Brain microvascular endothelial cell (primary cell): ENCODE data around the gene DMAP1.

Source experiments
- DNase-seq: peaks from one replicate; pipeline ENCODE4 v3.0.0-alpha.2; 2020
- H3K27ac ChIP-seq: fragments of 250-450 bp; sonication (Bioruptor Pico); 2 replicates; pipeline ENCODE4 v1.5.1; 2020; ENCODE audit warnings: mild to moderate bottlenecking, moderate library complexity
- H3K27me3 ChIP-seq: fragments of 250-450 bp; sonication (Bioruptor Pico); replicated peaks from 2 replicates; pipeline ENCODE4 v1.5.1; 2020; ENCODE audit warnings: mild to moderate bottlenecking
- H3K36me3 ChIP-seq: fragments of 250-450 bp; sonication (Bioruptor Pico); replicated peaks from 2 replicates; pipeline ENCODE4 v1.5.1; 2020; ENCODE audit warnings: mild to moderate bottlenecking
- H3K4me3 ChIP-seq: 2 replicates; pipeline ENCODE4 v1.5.1; 2011; ENCODE audit warnings: low read depth, mild to moderate bottlenecking, control low read depth, low read length, moderate library complexity
- in situ Hi-C: cut with HindIII; loops from 2 replicates; pipeline ENCODE4 v1.10.0; 2017; ENCODE audit warnings: low sequenced_read_pairs, low pct_ligation_motif_present
- TF ChIP-seq, protein P1 (sequence below): IDR thresholded peaks from 2 replicates; pipeline ENCODE4 v1.5.1; 2011; ENCODE audit warnings: low read depth, mild to moderate bottlenecking, moderate library complexity, low read length, control low read depth, inconsistent platforms; ENCODE audit errors: missing control alignments

The DMAP1 gene

DNA sequence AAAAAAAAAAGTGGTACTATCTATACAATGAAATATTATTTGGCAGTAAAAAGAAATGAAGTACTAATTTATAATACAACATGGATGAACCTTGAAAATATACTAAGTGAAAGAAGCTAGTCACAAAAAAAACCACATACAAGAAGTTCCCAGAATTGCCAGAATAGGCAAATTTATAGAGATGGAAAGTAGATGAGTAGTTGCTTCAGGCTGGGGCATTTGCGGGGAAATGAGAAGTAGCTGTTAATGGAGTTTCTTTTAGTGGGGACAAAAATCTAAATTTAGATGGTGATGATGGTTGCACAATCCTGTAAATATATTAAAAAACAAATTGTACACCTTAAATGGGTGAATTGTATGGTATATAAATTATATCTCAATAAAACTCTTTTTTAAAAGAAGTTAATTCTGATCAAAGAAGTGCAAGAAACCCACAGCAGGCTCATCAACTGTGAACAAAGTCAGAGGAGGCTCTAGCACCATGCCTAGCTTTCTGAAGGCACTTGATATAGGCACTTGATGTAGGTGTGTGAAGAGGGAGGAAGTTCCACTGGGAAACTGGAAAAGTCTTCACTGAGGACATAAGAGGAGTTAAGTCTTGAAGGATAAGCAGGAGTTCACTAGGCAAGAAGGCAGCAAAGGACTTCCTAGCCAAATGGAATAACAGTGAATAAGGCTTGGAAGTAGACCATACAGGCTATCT, 52.5 kb downstream of the DMAP1 start:
- in situ Hi-C loops, result no loop called here
- no peak for DNase-seq
- TF ChIP-seq, protein P1, sequence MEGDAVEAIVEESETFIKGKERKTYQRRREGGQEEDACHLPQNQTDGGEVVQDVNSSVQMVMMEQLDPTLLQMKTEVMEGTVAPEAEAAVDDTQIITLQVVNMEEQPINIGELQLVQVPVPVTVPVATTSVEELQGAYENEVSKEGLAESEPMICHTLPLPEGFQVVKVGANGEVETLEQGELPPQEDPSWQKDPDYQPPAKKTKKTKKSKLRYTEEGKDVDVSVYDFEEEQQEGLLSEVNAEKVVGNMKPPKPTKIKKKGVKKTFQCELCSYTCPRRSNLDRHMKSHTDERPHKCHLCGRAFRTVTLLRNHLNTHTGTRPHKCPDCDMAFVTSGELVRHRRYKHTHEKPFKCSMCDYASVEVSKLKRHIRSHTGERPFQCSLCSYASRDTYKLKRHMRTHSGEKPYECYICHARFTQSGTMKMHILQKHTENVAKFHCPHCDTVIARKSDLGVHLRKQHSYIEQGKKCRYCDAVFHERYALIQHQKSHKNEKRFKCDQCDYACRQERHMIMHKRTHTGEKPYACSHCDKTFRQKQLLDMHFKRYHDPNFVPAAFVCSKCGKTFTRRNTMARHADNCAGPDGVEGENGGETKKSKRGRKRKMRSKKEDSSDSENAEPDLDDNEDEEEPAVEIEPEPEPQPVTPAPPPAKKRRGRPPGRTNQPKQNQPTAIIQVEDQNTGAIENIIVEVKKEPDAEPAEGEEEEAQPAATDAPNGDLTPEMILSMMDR, result no peak
- Histone ChIP-seq H3K36me3 (no peaks in the 10 kb centered on the region), H3K27ac (no peak overlapping the region), H3K4me3 (no peak overlapping the region), H3K27me3 (no peaks in the 10 kb centered on the region)

DNA sequence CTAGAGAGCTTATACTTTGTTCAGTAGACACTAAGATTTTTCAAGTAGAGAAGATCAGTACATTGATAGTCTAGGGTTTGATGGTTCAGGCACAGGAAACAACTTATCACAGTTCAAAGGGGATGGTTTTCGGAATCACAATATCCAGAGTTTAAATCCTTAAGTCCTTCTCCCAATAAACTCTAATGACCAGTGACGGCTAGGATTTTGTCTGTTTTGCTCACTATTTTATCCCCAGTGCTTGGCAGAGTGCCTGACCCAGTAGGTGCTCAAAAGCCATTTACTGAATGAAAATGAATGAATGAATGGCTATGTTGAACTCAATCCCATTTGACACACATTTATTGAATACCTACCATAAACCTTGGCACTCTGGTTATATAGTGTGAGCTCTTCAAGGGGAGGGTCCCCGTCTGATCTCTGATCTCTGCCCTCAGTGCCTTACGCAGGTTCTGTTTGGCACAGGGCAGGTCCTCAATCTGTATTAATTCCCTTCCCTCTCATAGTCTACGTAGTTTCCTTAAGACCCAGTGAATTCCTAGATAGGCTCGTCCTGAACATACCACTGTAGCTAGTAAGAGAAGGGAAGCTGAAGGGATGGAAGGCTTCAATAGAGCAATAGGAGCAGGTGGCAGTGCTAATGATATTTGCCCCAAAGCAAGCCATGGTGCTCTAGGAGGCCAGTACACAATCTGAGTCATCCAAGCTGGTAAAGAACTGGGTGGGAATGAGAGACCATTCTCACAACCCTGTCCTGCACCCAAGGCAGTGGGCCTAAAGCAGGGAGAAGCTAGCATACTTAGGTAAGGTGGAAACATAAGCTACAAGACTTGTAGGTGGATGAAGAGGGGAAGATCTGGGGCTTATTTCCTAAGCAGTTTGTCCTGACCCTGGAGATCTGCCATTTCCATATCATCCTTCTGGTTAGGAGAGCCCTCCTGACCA, 53.4 kb downstream of the DMAP1 start:
- in situ Hi-C loops, result no loop called here
- TF ChIP-seq, protein P1, result no peak
- no peaks in the 10 kb centered on the region for H3K36me3 ChIP-seq

DNA sequence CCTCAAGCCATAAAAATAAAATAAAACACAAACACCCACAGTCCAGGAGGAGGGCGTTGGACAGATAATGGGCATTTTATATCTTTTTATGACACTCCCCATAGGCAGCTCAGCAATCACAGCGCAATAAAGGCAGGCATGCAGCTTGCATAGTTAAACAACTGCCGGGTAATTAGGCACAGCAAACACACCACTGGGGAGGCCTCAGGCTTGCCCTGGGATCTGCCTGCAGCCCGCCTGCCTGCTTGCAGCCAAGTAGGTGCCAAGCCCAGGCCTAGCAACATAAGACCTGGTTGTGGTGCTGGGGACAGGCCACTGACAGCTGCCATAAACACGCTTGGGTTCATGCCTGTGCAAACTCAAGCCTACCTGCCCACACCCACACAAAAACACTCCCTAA, 54.2 kb downstream of the DMAP1 start:
- in situ Hi-C loops, result no loop called here
- H3K27ac ChIP-seq, result no peak overlapping the region
- no peaks in the 10 kb centered on the region for H3K27me3 ChIP-seq
- TF ChIP-seq, protein P1, result no peak
- DNase-seq, result no peak
- H3K36me3 ChIP-seq, result no peaks in the 10 kb centered on the region
- no peak overlapping the region for H3K4me3 ChIP-seq

More for the DNA sequence above, 53.4 kb downstream of the DMAP1 start:
- H3K27ac ChIP-seq, result no peak overlapping the region
- no peak for DNase-seq
- H3K4me3 ChIP-seq, result no peak overlapping the region
- H3K27me3 ChIP-seq, result no peaks in the 10 kb centered on the region

DNA sequence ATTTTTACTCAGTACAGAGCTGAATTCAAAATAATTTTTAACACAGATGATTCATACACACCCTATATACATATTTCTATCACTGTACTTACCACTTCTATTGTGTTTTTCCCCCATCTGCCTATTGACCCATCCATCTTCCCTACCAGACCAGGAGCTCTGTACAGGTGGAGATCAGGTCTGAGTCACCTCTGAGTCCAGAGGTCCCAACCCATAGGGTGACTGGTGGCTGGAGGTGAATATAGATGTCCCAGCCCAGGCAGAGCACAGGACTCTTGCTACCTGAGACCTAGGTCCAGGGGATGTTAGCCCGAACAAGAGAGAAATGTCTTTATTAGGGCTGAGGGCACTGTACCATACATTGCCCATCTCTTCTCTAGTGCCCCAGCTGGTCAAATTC, 54.8 kb downstream of the DMAP1 start:
- TF ChIP-seq, protein P1, result no peak
- Histone ChIP-seq H3K36me3 (no peaks in the 10 kb centered on the region), H3K4me3 (no peak overlapping the region), H3K27ac (no peak overlapping the region), H3K27me3 (no peaks in the 10 kb centered on the region)
- in situ Hi-C loops, result no loop called here
- no peak for DNase-seq
